Small intestine (tissue), 7 donors: ENCODE data around the gene PRIM2. TPM values are rescaled to one million over a fixed set of nuclear protein-coding genes. Genes with fewer than 3 reads are reported as not detected.
"Not testable (repeated sequence)": the region's sequence is repeated elsewhere in the genome, so short reads cannot be mapped to it uniquely, and the experiment has no call there.

ENCODE experiments used
- DNase-seq, 2 donors: peaks; one replicate each; pipeline versions ENCODE4 v3.0.0 to v3.0.0-alpha.2; 2013
- FAIRE-seq: peaks from 2 replicates; lab custom pipeline; 2012; peaks lifted over from hg19 to GRCh38; lab: Jason Lieb, UNC
- H3K27ac ChIP-seq, 3 donors: one replicate each; pipeline ENCODE4 v1.5.1; 2013; ENCODE audit warnings: low read length in 2 of 3, mild to moderate bottlenecking in 2 of 3, control low read depth in 1 of 3, inconsistent platforms in 1 of 3, low read depth in 1 of 3, moderate library complexity in 1 of 3
- H3K27me3 ChIP-seq, 3 donors: one replicate each; pipeline ENCODE4 v1.6.1; 2013; ENCODE audit warnings: low read length in 3 of 3, inconsistent platforms in 1 of 3; ENCODE audit not compliant: control insufficient read depth in 3 of 3, insufficient read depth in 3 of 3
- H3K36me3 ChIP-seq, 3 donors: one replicate each; pipeline ENCODE4 v1.6.1; 2013; ENCODE audit warnings: low read length in 3 of 3, inconsistent platforms in 1 of 3, low read depth in 1 of 3, mild to moderate bottlenecking in 1 of 3, moderate library complexity in 1 of 3; ENCODE audit not compliant: control insufficient read depth in 3 of 3, insufficient read depth in 2 of 3
- H3K4me1 ChIP-seq, 3 donors: one replicate each; pipeline ENCODE4 v1.6.1; 2013; ENCODE audit warnings: low read length in 2 of 3, inconsistent platforms in 1 of 3, low read depth in 1 of 3, mild to moderate bottlenecking in 1 of 3, moderate library complexity in 1 of 3; ENCODE audit not compliant: control insufficient read depth in 3 of 3, insufficient read depth in 2 of 3
- H3K4me3 ChIP-seq, 3 donors: one replicate each; pipeline ENCODE4 v1.5.1; 2013; ENCODE audit warnings: low read length in 3 of 3, control low read depth in 1 of 3, inconsistent platforms in 1 of 3, low read depth in 1 of 3, mild to moderate bottlenecking in 1 of 3, moderate library complexity in 1 of 3
- H3K9me3 ChIP-seq, 2 donors: one replicate each; pipeline ENCODE4 v1.6.1; 2013; ENCODE audit warnings: low read depth in 1 of 2, low read length in 1 of 2; ENCODE audit not compliant: control insufficient read depth in 2 of 2, insufficient read depth in 1 of 2
- WGBS, 3 donors: extraction: QIAGEN DNeasy Blood & Tissue Kit; methylation state at CpG; one replicate each; pipeline ENCODE4 v1.1.7; 2013; 5-methylcytosine and 5-hydroxymethylcytosine counted together
- polyA plus RNA-seq, 4 donors: library from polyadenylated mRNA; stranded (reverse) in 3 of 4; unstranded in 1 of 4; fragments of 200-250 nt in 3 of 4; fragments of 120-200 nt in 1 of 4; gene quantifications; one replicate each; pipeline versions ENCODE4 v1.2.1 to v1.2.3, GENCODE V29; 2013
- donor health status: healthy with polysubstance abuse.
- donor health status: control.
- donor health status: control.
- donor health status: Bipolar disorder and iron deficiency.
- donor health status: healthy.

PRIM2 gene
- polyA plus RNA-seq, 4 donors = 2.7 to 9.7 (median 5.9) TPM

DNA sequence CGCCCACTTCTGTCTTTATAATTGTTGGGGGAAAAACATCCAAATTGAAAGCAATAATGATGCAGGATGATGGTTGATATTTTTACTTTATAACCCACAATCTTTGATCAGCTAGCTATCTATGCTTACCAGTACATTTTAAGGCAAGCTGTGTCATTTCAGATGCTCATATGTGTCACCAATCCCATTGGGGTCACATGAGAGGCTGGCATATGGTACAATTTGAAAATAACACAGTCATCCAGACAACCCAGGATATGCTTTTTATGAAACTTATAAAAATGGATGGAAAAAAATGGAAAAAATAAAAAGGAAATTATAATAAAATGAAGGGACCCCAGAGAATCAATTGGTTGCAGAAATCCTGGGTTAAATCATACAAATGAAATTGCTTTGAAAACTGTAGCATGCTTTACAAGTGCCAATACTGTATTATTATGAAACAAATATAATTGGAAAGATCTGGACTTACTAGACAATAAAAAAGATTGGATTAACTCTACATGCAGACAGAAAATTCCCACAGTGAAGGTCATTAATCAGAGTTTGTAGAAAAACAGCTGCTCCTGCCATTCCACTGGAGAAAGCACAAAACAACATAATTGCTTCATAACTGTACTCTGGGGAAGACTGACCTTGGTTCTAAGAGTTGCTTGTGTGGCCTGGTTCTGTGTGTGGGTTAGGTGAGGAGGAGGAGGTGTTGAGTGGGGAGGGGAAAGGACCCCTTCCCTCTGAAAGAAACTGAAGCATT lies 13.3 kb upstream of the PRIM2 start:
- Histone ChIP-seq H3K4me1 (no peaks in the 10 kb centered on the region), H3K27me3 (peaks cover 0 to 4% (median 0%) of the 10 kb centered on the region in 3 donors), H3K36me3 (no peaks in the 10 kb centered on the region), H3K9me3 (no peaks in the 10 kb centered on the region), H3K4me3 (no peak overlapping the region), H3K27ac (peak overlapping the region in 1 of 3 donors; percentile 22)
- WGBS, 3 donors = 67 to 79% (median 71%) methylated on average over 1 of the region's 1 CpG
- no peak for FAIRE-seq
- DNase-seq = no peak

DNA sequence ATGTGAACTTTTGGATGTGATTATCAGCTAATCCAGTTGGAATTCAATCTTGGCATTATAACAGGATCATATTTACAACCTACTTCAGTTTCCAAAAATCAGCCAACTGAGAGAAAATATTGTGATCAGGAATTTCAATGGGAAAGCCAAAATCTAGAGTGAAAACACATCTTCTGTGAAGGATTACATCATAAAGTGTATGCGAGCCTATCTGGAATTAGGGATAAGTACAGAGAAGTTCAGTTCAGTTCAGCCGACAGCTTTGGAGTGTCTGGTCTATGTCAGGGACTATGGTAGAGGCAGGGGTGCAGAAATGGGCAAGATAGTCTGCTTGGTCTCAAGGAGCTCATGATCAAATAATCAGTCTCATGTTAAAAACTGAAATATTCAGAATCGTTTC lies 12.3 kb upstream of the PRIM2 start:
- no peaks in the 10 kb centered on the region for H3K9me3 ChIP-seq
- DNase-seq (no peak), FAIRE-seq (no peak)
- no peaks in the 10 kb centered on the region for H3K36me3 ChIP-seq
- H3K4me1 ChIP-seq = no peaks in the 10 kb centered on the region
- H3K27ac ChIP-seq = no peak overlapping the region
- WGBS, 3 donors = 68 to 80% (median 75%) methylated on average over 3 of the region's 3 CpGs
- no peak overlapping the region for H3K4me3 ChIP-seq
- no peaks in the 10 kb centered on the region for H3K27me3 ChIP-seq

DNA sequence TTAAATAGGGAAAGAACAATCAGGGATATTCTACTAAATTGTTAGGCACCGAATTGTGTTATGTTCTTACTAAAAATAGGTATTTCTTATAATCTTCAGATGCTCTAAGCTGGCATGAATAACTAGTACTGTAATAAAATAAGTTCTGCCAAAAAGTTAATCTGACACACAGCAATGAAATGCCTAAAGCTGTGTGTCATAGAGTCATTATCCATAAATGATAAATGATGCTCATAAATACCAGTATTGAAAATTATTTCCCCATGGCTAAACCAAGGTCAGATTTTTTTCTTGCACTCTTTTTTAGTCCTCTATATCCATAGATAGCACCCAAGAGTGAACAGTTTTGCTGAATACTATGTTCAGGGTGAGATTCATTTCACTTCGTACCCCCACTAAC lies 11.7 kb upstream of the PRIM2 start:
- 71 to 81% (median 72%) methylated on average over 2 of the region's 2 CpGs for WGBS, 3 donors
- H3K9me3 ChIP-seq = peaks cover 0 to 4% of the 10 kb centered on the region in 2 donors
- FAIRE-seq = no peak
- H3K4me3 ChIP-seq = no peak overlapping the region
- no peaks in the 10 kb centered on the region for H3K27me3 ChIP-seq
- no peaks in the 10 kb centered on the region for H3K36me3 ChIP-seq
- H3K27ac ChIP-seq = no peak overlapping the region
- no peaks in the 10 kb centered on the region for H3K4me1 ChIP-seq
- no peak for DNase-seq

DNA sequence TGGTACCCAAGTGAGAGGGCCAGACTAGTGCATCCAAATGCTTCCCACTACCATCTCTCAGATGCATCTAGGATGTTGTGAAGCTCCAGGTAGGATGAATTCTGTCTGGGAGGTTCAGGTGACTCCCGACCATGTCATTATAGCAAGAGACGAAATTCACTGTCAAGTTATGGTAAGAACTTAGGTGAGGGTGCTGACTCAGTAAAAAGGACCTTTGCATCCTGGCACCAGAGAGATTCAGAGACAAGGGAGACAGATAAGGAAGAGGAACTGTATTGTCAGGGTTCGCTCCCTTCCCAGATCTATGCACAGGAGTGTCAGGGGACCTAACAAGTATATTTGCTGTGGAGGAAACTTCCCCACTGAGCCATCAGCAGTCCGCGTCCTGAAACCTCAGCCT lies 11.2 kb upstream of the PRIM2 start:
- Histone ChIP-seq H3K4me3 (no peak overlapping the region), H3K9me3 (peaks cover 0 to 5% of the 10 kb centered on the region in 2 donors), H3K4me1 (no peaks in the 10 kb centered on the region), H3K27ac (no peak overlapping the region), H3K27me3 (no peaks in the 10 kb centered on the region), H3K36me3 (no peaks in the 10 kb centered on the region)
- DNase-seq = no peak
- WGBS, 3 donors = 46 to 69% (median 57%) methylated on average over 5 of the region's 5 CpGs
- no peak for FAIRE-seq

DNA sequence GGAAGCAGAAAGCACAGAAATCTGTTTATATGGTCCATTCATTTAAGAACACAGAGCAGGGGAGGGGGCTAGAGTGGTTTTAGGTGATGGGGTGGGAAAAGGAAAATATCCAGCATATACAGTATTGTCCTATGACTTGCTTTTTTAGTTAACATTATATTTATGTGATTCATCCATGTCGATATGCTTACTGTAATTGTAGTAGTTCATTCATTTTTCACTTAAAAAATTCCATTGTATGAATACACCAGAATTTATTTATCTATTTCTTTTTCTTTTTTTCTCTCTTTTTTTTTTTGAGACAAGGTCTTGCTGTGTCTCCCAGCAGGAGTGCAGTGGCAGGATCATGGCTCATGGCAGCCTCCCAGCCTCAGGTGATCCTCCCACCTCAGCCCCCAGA lies 9.6 kb upstream of the PRIM2 start:
- 82 to 94% (median 94%) methylated on average over 1 of the region's 1 CpG for WGBS, 3 donors
- DNase-seq = no peak
- Histone ChIP-seq H3K27ac (no peak overlapping the region), H3K27me3 (peaks cover 0 to 2% (median 0%) of the 10 kb centered on the region in 3 donors), H3K9me3 (peaks cover 0 to 5% of the 10 kb centered on the region in 2 donors), H3K4me1 (no peaks in the 10 kb centered on the region), H3K36me3 (no peaks in the 10 kb centered on the region), H3K4me3 (no peak overlapping the region)
- no peak for FAIRE-seq

DNA sequence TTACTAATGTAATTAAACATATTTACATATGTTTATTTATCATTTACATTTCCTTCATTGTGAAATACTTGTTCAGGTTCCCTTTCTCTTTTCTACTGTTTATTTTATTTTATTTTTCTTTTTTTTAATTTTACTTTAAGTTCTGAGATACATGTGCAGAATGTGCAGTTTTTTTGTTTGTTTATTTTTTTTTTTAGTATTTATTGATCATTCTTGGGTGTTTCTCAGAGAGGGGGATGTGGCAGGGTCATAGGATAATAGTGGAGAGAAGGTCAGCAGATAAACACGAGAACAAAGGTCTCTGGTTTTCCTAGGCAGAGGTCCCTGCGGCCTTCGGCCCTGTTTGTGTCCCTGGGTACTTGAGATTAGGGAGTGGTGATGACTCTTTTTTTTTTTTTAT lies 8.7 kb upstream of the PRIM2 start:
- not testable (repeated sequence) for H3K4me3 ChIP-seq, DNase-seq, H3K4me1 ChIP-seq, H3K27ac ChIP-seq, H3K27me3 ChIP-seq, FAIRE-seq, H3K36me3 ChIP-seq, H3K9me3 ChIP-seq
- 50 to 61% methylated on average over 2 of the region's 3 CpGs; no CpG with 5 or more reads in 1 of the 3 donors for WGBS, 3 donors

DNA sequence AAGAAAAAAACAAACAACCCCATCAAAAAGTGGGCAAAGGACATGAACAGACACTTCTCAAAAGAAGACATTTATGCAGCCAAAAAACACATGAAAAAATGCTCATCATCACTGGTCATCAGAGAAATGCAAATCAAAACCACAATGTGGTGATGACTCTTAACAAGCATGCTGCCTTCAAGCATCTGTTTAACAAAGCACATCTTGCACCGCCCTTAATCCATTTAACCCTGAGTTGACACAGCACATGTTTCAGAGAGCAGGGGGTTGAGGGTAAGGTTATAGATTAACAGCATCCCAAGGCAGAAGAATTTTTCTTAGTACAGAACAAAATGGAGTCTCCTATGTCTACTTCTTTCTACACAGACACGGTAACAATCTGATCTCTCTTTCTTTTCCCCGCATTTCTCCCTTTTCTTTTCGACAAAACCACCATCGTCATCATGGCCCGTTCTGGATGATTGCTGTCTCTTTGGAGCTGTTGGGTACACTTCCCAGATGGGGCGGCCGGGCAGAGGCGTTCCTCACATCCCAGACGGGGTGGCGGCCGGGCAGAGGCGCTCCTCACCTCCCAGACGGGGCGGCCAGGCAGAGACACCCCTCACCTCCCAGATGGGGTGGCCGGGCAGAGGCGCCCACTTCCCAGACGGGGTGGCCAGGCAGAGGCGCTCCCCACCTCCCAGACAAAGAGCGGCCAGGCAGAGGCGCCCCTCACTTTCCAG lies 7.2 kb upstream of the PRIM2 start:
- not testable (repeated sequence) for H3K36me3 ChIP-seq, H3K27ac ChIP-seq, H3K4me3 ChIP-seq, DNase-seq, FAIRE-seq, H3K27me3 ChIP-seq, H3K4me1 ChIP-seq, H3K9me3 ChIP-seq
- 91 to 95% (median 95%) methylated on average over 21 of the region's 21 CpGs for WGBS, 3 donors

DNA sequence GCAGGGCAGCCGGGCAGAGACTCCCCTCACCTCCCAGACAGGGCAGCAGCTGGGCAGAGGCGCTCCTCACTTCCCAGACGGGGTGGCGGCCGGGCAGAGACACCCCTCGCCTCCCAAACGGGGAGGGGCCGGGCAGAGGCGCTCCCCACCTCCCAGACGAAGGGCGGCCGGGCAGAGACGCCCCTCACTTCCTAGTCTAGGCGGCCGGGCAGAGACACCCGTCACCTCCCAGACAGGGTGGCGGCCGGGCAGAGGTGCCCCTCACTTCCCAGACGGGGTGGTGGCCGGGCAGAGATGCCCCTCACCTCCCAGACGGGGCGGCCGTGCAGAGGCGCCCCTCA lies 6.6 kb upstream of the PRIM2 start:
- peaks cover 0 to 5% of the 10 kb centered on the region in 2 donors for H3K9me3 ChIP-seq
- DNase-seq (no peak), FAIRE-seq (no peak)
- peaks cover 0 to 2% (median 0%) of the 10 kb centered on the region in 3 donors for H3K27me3 ChIP-seq
- H3K36me3 ChIP-seq = no peaks in the 10 kb centered on the region
- no peak overlapping the region for H3K4me3 ChIP-seq
- H3K27ac ChIP-seq = no peak overlapping the region
- WGBS, 3 donors = 95 to 96% (median 96%) methylated on average over 14 to 24 of the region's 24 CpGs
- peaks cover 0 to 6% (median 0%) of the 10 kb centered on the region in 3 donors for H3K4me1 ChIP-seq
